HG03354 (cell line): ENCODE results near the gene LFNG.

ENCODE experiments used
- ATAC-seq: cut with Tn5 transposase; IDR thresholded peaks from one replicate; pipeline ENCODE4 v1.9.1; 2021; ENCODE audit warnings: mild to moderate bottlenecking; ENCODE audit not compliant: unreplicated experiment, poor library complexity, severe bottlenecking

LFNG gene

GRCh38 chr7:2482725-2483451 lies 36.7 kb upstream of the LFNG start:
- no peak for ATAC-seq

GRCh38 chr7:2483494-2483893 lies 36.1 kb upstream of the LFNG start:
- ATAC-seq: no peak

- ATAC-seq: no peak
These were observed 34.7 kb upstream of the LFNG start for GRCh38 chr7:2484868-2485267.

GRCh38 chr7:2487586-2488271 lies 31.8 kb upstream of the LFNG start:
- no peak for ATAC-seq

GRCh38 chr7:2488272-2488645 lies 31.3 kb upstream of the LFNG start:
- no peak for ATAC-seq

- ATAC-seq: no peak
These were observed 30.9 kb upstream of the LFNG start for GRCh38 chr7:2488681-2489080.

- ATAC-seq: no peak
These were observed 29.4 kb upstream of the LFNG start for GRCh38 chr7:2490181-2490651.

GRCh38 chr7:2492038-2492437 lies 27.5 kb upstream of the LFNG start:
- ATAC-seq: no peak

GRCh38 chr7:2493205-2494164 lies 26.1 kb upstream of the LFNG start:
- ATAC-seq: no peak

- ATAC-seq: no peak
These were observed 25.1 kb upstream of the LFNG start for GRCh38 chr7:2494191-2495130.

GRCh38 chr7:2495418-2496299 lies 23.9 kb upstream of the LFNG start:
- ATAC-seq: no peak

- no peak for ATAC-seq
These were observed 23.2 kb upstream of the LFNG start for GRCh38 chr7:2496375-2496774.

- ATAC-seq: no peak
These were observed 22.5 kb upstream of the LFNG start for GRCh38 chr7:2497065-2497464.

- no peak for ATAC-seq
These were observed 21.9 kb upstream of the LFNG start for GRCh38 chr7:2497500-2498336.

- ATAC-seq: no peak
These were observed 20.9 kb upstream of the LFNG start for GRCh38 chr7:2498708-2499107.

GRCh38 chr7:2499181-2499580 lies 20.4 kb upstream of the LFNG start:
- ATAC-seq: no peak

GRCh38 chr7:2499719-2500430 lies 19.7 kb upstream of the LFNG start:
- no peak for ATAC-seq
